ENCODE data around the gene MZF1.

MZF1 gene

DNA sequence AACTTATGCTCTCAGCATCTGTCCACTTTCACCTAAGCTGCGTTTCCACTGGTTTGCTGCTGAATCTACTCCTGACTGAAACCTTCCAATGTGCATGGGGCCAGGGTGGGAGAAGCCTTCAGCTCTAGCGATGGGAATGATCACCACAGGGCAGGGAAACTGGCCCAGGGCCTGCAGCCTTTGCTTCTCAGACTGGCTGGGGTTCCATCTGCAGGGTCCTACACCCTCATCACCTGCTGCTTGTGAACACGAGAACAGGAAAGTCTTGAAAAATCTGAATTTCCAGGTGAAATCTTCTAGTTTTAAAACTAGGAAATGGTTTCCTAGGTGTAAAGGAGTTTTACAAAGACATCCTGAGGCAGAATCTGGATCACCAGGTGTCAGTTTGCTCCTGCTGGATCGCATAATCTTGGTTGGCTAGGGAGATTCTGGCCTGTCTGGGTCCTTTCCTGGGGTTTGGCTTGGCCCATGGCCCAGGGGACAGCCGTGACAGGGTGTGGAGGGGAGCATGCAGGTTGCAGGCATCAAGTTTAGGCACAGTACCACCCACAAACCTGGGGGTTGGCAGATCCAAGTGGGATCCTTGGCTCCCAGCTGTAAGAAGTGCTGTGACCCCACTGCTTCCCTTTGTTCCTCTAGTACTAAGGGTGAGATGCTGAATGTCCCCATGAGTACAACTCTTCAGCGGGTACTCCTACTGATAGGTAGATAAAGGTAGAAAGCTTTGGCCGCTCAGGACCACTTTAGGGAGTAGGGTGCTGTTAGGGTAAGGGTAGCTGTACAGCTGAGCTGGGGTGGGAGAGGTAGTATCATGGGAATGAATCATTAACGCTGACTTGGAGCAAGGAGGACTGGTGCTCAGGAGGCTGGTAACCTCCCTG lies 12.9 kb downstream of the MZF1 start:
- peak overlapping the region; percentile 85 for H3K4me3 ChIP-seq (ENCODE audit: low read depth, low read length)
- TF ChIP-seq, protein P1, sequence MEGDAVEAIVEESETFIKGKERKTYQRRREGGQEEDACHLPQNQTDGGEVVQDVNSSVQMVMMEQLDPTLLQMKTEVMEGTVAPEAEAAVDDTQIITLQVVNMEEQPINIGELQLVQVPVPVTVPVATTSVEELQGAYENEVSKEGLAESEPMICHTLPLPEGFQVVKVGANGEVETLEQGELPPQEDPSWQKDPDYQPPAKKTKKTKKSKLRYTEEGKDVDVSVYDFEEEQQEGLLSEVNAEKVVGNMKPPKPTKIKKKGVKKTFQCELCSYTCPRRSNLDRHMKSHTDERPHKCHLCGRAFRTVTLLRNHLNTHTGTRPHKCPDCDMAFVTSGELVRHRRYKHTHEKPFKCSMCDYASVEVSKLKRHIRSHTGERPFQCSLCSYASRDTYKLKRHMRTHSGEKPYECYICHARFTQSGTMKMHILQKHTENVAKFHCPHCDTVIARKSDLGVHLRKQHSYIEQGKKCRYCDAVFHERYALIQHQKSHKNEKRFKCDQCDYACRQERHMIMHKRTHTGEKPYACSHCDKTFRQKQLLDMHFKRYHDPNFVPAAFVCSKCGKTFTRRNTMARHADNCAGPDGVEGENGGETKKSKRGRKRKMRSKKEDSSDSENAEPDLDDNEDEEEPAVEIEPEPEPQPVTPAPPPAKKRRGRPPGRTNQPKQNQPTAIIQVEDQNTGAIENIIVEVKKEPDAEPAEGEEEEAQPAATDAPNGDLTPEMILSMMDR (IDR thresholded peaks at IDR 0.05; ENCODE audit: insufficient read depth, low read length, missing control alignments): no peak
- ChIA-PET CTCF (interaction anchor here (1.8 to 2.5 kb wide), 2 partner anchors 41 kb away, joined by 10 to 11 read pairs; partner anchors contain the start of gene ZBTB45), POLR2A (interaction anchor here (0.6 to 1.5 kb wide), 7 partner anchors 9 to 198 kb away, joined by 3 to 7 read pairs (median 4); partner anchors contain the start of genes MZF1, TRIM28 and ZNF497)
- DNase-seq (ENCODE audit: low read depth, low spot score): no peak

GRCh38 chr19:58559275-58560006 lies 13.7 kb downstream of the MZF1 start:
- POLR2A ChIA-PET: interaction anchor here (1.0 to 1.5 kb wide), 4 partner anchors 12 to 197 kb away, joined by 3 to 7 read pairs (median 4); partner anchors contain the start of genes MZF1, TRIM28 and ZNF497
- no peak for DNase-seq (ENCODE audit: low read depth, low spot score)
- CTCF ChIA-PET: interaction anchor here (1.8 kb wide), 1 partner anchor 40 kb away, joined by 10 read pairs; the partner anchor contains the start of gene ZBTB45

GRCh38 chr19:58558623-58559274 lies 14.4 kb downstream of the MZF1 start:
- peak; percentile 89 for DNase-seq (ENCODE audit: low read depth, low spot score)
- POLR2A ChIA-PET: interaction anchor here (1.0 to 2.2 kb wide), 5 partner anchors 13 to 15 kb away, joined by 4 to 7 read pairs (median 5); partner anchors contain the start of genes MZF1 and TRIM28
- TF ChIP-seq, protein P1 (IDR thresholded peaks at IDR 0.05; ENCODE audit: insufficient read depth, low read length, missing control alignments): no peak
- CTCF ChIA-PET: interaction anchor here (1.8 kb wide), 1 partner anchor 39 kb away, joined by 10 read pairs; the partner anchor contains the start of gene ZBTB45
- H3K4me3 ChIP-seq (ENCODE audit: low read depth, low read length): peak overlapping the region; percentile 97

More at GRCh38 chr19:58559275-58560006, 13.7 kb downstream of the MZF1 start:
- H3K4me3 ChIP-seq (ENCODE audit: low read depth, low read length): peak overlapping the region; percentile 85
- TF ChIP-seq, protein P1 (IDR thresholded peaks at IDR 0.05; ENCODE audit: insufficient read depth, low read length, missing control alignments): no peak

- DNase-seq (ENCODE audit: low read depth, low spot score): no peak
- TF ChIP-seq, protein P1 (IDR thresholded peaks at IDR 0.05; ENCODE audit: insufficient read depth, low read length, missing control alignments): no peak
- peak within 1 kb of the TSS; percentile 97 for H3K4me3 ChIP-seq (ENCODE audit: low read depth, low read length)
- ChIA-PET POLR2A (interaction anchor here (1.0 to 2.2 kb wide), 3 partner anchors 13 to 14 kb away, joined by 4 to 5 read pairs (median 5); partner anchors contain the start of gene TRIM28), CTCF (interaction anchor here (1.5 to 1.8 kb wide), 2 partner anchors 38 to 39 kb away, joined by 7 to 10 read pairs; partner anchors contain the start of gene ZBTB45)
These were observed 15.0 kb downstream of the MZF1 start, which contains the start of gene UBE2M for GRCh38 chr19:58558066-58558622. Gene UBE2M, minus strand, starts transcription at chr19:58558611. Its CDS starts 230 bp downstream, at chr19:58558381.

DNA sequence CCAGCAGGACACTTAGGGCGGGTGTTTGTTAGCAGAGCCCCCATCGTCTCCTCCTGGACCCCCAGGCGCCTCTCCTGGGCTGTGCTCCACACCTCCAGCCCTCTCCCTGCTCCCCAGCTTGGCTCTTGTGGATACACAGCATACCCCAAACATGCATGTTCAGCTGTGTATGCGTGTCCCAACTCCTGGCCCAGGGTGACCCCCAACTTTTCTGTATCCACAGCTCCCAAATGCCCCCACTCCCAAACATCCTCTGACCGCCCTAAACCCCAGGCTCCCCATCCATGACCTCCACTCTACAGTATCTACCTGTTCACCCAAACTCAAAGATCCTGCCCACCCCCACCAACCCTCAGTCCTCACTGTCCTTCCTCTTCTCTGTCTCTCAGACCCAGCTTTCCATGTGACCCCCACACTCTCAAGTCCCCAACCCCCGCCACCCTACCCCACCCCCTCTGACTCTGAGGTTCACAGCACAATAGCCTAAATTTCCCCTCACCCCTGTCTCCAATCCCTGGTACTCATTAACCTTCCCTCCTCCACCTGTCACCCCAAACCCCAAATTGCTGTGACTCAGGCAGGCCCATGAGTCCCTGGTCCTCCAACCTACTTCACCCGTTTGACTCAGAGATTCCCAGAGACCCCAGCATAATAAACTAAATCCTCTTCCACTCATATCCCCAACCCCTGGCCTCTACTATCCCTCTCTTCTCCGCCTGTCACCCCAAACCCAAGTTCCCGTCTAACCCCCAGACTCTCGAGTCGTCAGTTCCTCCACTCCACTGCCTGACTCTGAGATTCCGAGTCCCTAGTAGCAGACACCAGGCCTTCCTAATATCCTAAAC lies 15.7 kb downstream of the MZF1 start:
- TF ChIP-seq, protein P1 (IDR thresholded peaks at IDR 0.05; ENCODE audit: insufficient read depth, low read length, missing control alignments): no peak
- H3K4me3 ChIP-seq (ENCODE audit: low read depth, low read length): peak overlapping the region; percentile 97
- DNase-seq (ENCODE audit: low read depth, low spot score): no peak
- ChIA-PET CTCF (interaction anchor here (0.9 to 1.5 kb wide), 3 partner anchors 37 to 44 kb away, joined by 4 to 7 read pairs (median 5); partner anchors contain the start of gene ZBTB45), POLR2A (interaction anchor here (0.7 to 2.2 kb wide), 4 partner anchors 10 to 37 kb away, joined by 3 to 5 read pairs (median 4); partner anchors contain the start of gene TRIM28)
